ENCODE data around the gene ATP4B.

Gene ATP4B

GRCh38 chr13:113657851-113658741 is at the start of gene ATP4B:
TSS of gene ATP4B (minus strand) at chr13:113658198. CDS start at chr13:113658144, 54 bp downstream.
- no peak for DNase-seq

GRCh38 chr13:113672002-113672651 is 14.1 kb upstream of the ATP4B start:
- no peak for DNase-seq

DNA sequence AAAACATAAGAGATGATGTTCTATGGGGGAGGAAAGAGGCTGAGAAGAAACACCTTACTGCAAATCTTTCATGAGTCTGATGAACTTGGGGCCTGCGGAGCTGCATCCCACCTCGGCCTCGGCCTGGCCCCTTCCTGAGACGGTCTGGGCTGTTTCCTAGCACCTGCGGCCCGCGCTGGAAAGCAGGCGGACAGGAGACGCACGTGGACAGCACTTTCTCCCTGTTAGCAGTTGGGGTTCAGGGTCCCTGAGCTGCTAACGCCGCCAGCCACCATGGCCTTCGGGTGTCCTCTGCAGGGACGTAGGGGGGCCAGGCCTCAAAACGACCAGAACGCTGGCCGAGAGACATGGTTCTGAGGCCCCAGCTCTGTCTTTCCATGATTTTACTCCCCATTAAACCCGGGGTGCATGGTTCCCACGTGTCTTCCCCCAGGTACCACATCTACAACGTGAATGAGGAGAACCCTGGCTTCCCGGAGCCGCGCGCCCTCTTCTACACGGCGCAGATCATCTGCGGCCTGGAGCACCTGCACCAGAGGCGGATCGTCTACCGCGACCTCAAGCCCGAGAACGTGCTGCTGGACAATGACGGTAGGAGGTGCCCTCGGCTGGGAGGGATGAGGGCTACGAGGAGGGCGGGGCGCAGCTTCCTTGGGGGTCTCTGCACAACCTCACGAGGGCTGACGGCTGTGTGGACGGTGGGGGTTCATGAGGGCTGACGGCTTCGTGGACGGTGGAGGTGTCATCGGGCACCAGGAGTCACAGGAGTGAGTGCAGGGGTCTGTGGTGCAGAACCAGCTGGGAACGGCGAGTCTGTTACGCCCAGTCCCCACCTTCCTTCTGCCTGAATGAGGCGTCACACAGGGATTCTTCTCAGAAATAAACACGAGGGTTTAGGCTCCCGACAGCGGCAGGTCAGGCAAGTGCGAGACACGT is 13.3 kb upstream of the ATP4B start:
- no peak for DNase-seq

DNA sequence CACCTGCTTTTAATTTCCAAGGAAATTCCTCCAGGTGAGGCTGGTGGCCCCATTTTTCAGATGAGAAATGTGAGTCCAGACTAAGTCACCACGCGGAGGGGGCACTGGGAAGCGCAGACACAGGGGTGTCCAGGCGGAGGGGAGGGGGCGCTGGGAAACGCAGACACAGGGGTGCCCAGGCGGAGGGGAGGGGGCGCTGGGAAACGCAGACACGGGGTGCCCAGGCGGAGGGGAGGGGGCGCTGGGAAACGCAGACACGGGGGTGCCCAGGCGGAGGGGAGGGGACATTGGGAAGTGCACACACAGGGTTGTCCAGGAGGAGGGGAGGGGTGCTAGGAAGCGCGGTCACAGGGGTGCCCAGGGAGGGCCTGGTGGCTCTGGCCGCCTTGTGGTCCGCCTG is 12.5 kb upstream of the ATP4B start:
- no peak for DNase-seq

- no peak for DNase-seq
Measured at GRCh38 chr13:113669755-113670341, 11.8 kb upstream of the ATP4B start.

GRCh38 chr13:113669231-113669754 is 11.3 kb upstream of the ATP4B start:
- DNase-seq = no peak

GRCh38 chr13:113668491-113668971 is 10.5 kb upstream of the ATP4B start:
- DNase-seq = no peak

GRCh38 chr13:113667771-113668490 is 9.9 kb upstream of the ATP4B start:
- no peak for DNase-seq

- DNase-seq = no peak
Measured at GRCh38 chr13:113666951-113667701, 9.1 kb upstream of the ATP4B start, which contains the start of gene GRK1. TSS of gene GRK1 (plus strand) at chr13:113667219. CDS start at chr13:113667387, 168 bp downstream.

DNA sequence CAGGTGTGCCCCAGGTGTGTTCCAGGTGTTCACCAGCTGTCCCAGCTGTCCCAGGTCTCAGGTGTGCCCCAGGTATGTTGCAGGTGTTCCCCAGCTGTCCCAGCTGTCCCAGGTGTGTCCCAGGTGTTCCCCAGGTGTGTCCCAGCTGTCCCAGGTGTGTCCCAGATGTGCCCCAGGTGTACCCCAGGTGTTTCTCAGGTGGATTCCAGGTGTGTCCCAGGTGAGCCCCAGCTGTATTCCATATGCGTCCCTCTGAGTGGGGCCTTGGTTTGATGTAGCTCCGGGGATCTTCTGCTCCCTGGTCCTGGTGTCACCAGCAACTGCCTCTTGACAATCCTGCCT is 8.3 kb upstream of the ATP4B start:
- no peak for DNase-seq

DNA sequence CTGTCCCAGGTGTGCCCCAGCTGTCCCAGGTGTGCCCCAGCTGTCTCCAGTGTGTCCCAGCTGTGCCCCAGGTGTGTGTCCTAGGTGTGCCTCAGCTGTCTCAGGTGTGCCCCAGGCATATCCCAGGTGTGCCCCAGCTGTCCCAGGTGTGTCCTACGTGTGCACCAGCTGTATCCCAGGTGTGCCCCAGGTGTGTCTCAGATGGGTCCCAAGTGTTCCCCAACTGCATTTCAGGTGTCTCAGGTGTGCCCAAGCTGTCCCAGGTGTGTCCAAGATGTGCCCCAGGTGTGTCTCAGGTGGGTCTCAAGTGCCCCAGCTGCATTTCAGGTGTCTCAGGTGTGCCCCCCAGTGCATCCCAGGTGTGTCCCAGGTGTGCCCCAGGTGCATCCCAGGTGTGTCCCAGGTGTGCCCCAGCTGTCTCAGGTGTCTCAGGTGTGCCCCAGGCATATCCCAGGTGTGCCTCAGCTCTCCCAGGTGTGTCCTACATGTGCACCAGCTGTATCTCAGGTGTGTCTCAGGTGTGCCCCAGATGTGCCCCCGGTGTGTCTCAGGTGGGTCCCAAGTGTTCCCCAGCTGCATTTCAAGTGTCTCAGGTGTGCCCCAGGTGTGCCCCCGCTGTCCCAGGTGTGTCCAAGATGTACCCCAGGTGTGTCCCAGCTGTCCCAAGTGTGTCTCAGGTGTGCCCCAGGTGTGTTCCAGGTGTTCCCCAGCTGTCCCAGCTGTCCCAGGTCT is 7.8 kb upstream of the ATP4B start:
- no peak for DNase-seq

- DNase-seq = no peak
Measured at GRCh38 chr13:113664751-113665596, 7.0 kb upstream of the ATP4B start.

GRCh38 chr13:113663934-113664333 is 5.9 kb upstream of the ATP4B start:
- DNase-seq = no peak

DNA sequence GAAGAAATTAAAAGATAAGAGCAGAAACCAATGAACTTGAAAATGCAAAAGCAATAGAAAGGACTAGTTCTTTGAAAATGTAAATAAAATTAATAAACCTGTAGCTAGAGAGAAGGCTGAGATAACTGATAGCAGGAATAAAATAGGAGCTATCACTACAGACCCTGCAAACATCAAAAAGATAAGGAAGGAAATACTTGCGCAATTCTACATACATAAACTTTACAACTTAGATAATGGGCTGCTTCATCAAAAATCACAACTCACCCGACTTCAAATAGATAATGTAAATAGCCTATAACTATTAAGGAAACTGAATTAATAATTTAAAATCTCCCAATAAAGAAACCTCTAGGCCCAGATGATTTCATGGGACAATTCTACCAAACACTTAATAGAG is 3.5 kb upstream of the ATP4B start:
- DNase-seq = no peak

GRCh38 chr13:113660066-113660465 is 2.1 kb upstream of the ATP4B start:
- no peak for DNase-seq

- DNase-seq = no peak
Measured at GRCh38 chr13:113659337-113659736, 1.3 kb upstream of the ATP4B start.

GRCh38 chr13:113658836-113659235 is 838 bp upstream of the ATP4B start:
- no peak for DNase-seq

GRCh38 chr13:113656831-113657671 is 947 bp downstream of the ATP4B start:
- DNase-seq = no peak
